K562 (cell line): Measurements from ENCODE around the gene ALKBH4. TPM values are rescaled to one million over a fixed set of nuclear protein-coding genes. Genes with fewer than 3 reads are reported as not detected.
A peak's percentile ranks its signal among the peaks of the same experiment; 100 is the strongest.

ENCODE experiments used
- ATAC-seq: fragments of 200-7000 bp; cut with Tn5 transposase; 3 replicates; pipeline ENCODE4 v1.9.1; 2020; ENCODE audit warnings: moderate library complexity
- BruUV-seq: library from RNA; stranded (reverse); fragments of 400-500 nt; replicated peaks from 2 replicates; lab custom pipeline; 2021; lab: Mats Ljungman, UMichigan
- CTCF ChIA-PET: fragments of 300-600 bp; formaldehyde crosslinking; extraction: SDS; loops from one replicate; lab custom pipeline; 2021; ENCODE audit warnings: low intra/inter-chr PET ratio; lab: Yijun Ruan, JAX
- POLR2A ChIA-PET: fragments of 300-600, 350-650 bp; sonication (Branson Sonifier 250); formaldehyde crosslinking; extraction: SDS; loops from one replicate; lab custom pipeline; 2021; ENCODE audit warnings: antibody characterized with exemption, inconsistent platforms; lab: Yijun Ruan, JAX
- DNase-seq, 4 experiments: peaks; one replicate each; pipeline versions ENCODE4 v3.0.0 to v3.0.0-alpha.2; 2011 to 2018; ENCODE audit warnings: low spot score in 3 of 4, mixed read lengths in 3 of 4; ENCODE audit errors: extremely low read depth in 1 of 4
- FAIRE-seq: peaks from 2 replicates; lab custom pipeline; 2011; peaks lifted over from hg19 to GRCh38; lab: Jason Lieb, UNC
- H2AFZ ChIP-seq: 2 replicates; pipeline ENCODE4 v1.6.0; 2011; ENCODE audit warnings: low read depth, low read length, control low read depth, inconsistent platforms
- H3K27ac ChIP-seq: fragments of 200-600 bp; 3 replicates; pipeline ENCODE4 v1.8.0; 2011; ENCODE audit warnings: low read depth, mild to moderate bottlenecking, control low read depth, inconsistent platforms, low read length, moderate library complexity, mixed read lengths; ENCODE audit errors: extremely low read depth
- H3K27me3 ChIP-seq, 2 experiments: fragments of 300-600 bp in 1 of 2; 2 replicates in 1 of 2; 3 replicates in 1 of 2; pipeline versions ENCODE4 v1.6.0 to v1.8.0; 2011; ENCODE audit warnings: inconsistent platforms in 2 of 2, low read length in 2 of 2, mild to moderate bottlenecking in 1 of 2, mixed read lengths in 1 of 2, moderate library complexity in 1 of 2; ENCODE audit not compliant: control insufficient read depth in 2 of 2, insufficient read depth in 2 of 2
- H3K36me3 ChIP-seq: fragments of 300-600 bp; 3 replicates; pipeline ENCODE4 v1.8.0; 2011; ENCODE audit warnings: mild to moderate bottlenecking, low read length, inconsistent platforms; ENCODE audit not compliant: control insufficient read depth, insufficient read depth
- H3K4me1 ChIP-seq, 2 experiments: fragments of 200-600 bp in 1 of 2; replicated peaks in 1 of 2; 2 replicates in 1 of 2; 3 replicates in 1 of 2; pipeline versions ENCODE4 v1.5.1 to v1.8.0; 2011; ENCODE audit warnings: inconsistent platforms in 2 of 2, low read length in 2 of 2, mild to moderate bottlenecking in 1 of 2, mixed read lengths in 1 of 2, moderate library complexity in 1 of 2; ENCODE audit not compliant: control insufficient read depth in 2 of 2, insufficient read depth in 2 of 2
- H3K4me2 ChIP-seq: 2 replicates; pipeline ENCODE4 v1.6.1; 2011; ENCODE audit warnings: low read length, control low read depth, inconsistent platforms, mixed read lengths; ENCODE audit not compliant: insufficient read depth
- H3K4me3 ChIP-seq: fragments of 200-600 bp; sonication (generic), shearing (Covaris generic); 2 replicates; pipeline ENCODE4 v1.5.1; 2016; ENCODE audit warnings: control low read depth, inconsistent platforms
- H3K79me2 ChIP-seq: fragments of 200-600 bp; 3 replicates; pipeline ENCODE4 v1.8.0; 2011; ENCODE audit warnings: low read length, inconsistent platforms; ENCODE audit not compliant: control insufficient read depth, insufficient read depth
- H3K9ac ChIP-seq, 2 experiments: 2 replicates each; pipeline versions ENCODE4 v1.6.0 to v1.6.1; 2011; ENCODE audit warnings: low read depth in 2 of 2, low read length in 2 of 2, control low read depth in 1 of 2, inconsistent platforms in 1 of 2, mild to moderate bottlenecking in 1 of 2, mixed read lengths in 1 of 2; ENCODE audit not compliant: insufficient read depth in 1 of 2
- H3K9me1 ChIP-seq: one replicate; pipeline ENCODE4 v1.6.0; 2011; ENCODE audit warnings: inconsistent platforms, mild to moderate bottlenecking, low read length, moderate library complexity; ENCODE audit not compliant: control insufficient read depth, insufficient read depth
- H3K9me3 ChIP-seq: replicated peaks from 2 replicates; pipeline ENCODE4 v1.5.1; 2011; ENCODE audit warnings: low read depth, low read length, inconsistent platforms; ENCODE audit not compliant: control insufficient read depth, insufficient read depth
- H4K20me1 ChIP-seq: replicated peaks from 2 replicates; pipeline ENCODE4 v1.6.1; 2011; ENCODE audit warnings: low read length, inconsistent platforms, mixed read lengths; ENCODE audit not compliant: control insufficient read depth, insufficient read depth
- ERF ChIP-seq: fragments of 450-650 bp; formaldehyde crosslinking; IDR thresholded peaks from 2 replicates; pipeline ENCODE4 v1.4.0; 2020; ENCODE audit warnings: mild to moderate bottlenecking, mixed read lengths
- HMGN3 ChIP-seq: IDR thresholded peaks from 2 replicates; pipeline ENCODE4 v1.6.1; 2011; ENCODE audit warnings: borderline replicate concordance, low read depth, mild to moderate bottlenecking, mixed read lengths, low read length; ENCODE audit not compliant: insufficient read length; ENCODE audit errors: extremely low read depth
- RBFOX2 ChIP-seq: fragments of 200-400 bp; formaldehyde crosslinking; IDR thresholded peaks from 2 replicates; pipeline ENCODE4 v1.6.1; 2017; ENCODE audit warnings: low read depth, mild to moderate bottlenecking, low read length, moderate library complexity
- SMAD1 ChIP-seq: fragments of 150-350 bp; IDR thresholded peaks from 2 replicates; pipeline ENCODE4 v1.6.1; 2014; ENCODE audit warnings: low read length, low read depth; ENCODE audit not compliant: partially characterized antibody
- WGBS: fragments of 100-300 bp; shearing (Covaris generic); methylation state at CpG from one replicate; pipeline ENCODE4 v1.1.6; 2016; ENCODE audit warnings: low coverage, mixed read lengths; ENCODE audit not compliant: insufficient coverage; ENCODE audit errors: missing lambda C conversion rate; 5-methylcytosine and 5-hydroxymethylcytosine counted together
- in situ Hi-C: fragments of 300-500 bp; cut with MboI; formaldehyde crosslinking; loops from 4 replicates; pipeline ENCODE4 v1.15.0; 2018; ENCODE audit warnings: inconsistent platforms, mixed read lengths
- intact Hi-C: fragments of 100-400 bp; cut with micrococcal nuclease; formaldehyde crosslinking; loops from 2 replicates; pipeline ENCODE4 v1.14.2; 2022
- polyA plus RNA-seq, 8 experiments: library from polyadenylated mRNA; depleted of rRNA in 4 of 8; stranded (reverse) in 5 of 8; unstranded in 3 of 8; fragments of >200 nt; fragmentation: Nextera tagmentation in 2 of 8; fragmentation: Illumina TruSeq in 1 of 8; extraction: Ambion mirVana in 2 of 8; extraction: Trizol in 1 of 8; gene quantifications; 2 replicates each; pipeline versions ENCODE4 v1.2.1 to v1.2.3, GENCODE V29; 2011 to 2014; ENCODE audit warnings: inconsistent platforms in 1 of 8, missing spikeins in 1 of 8
- total RNA-seq, 7 experiments: library from RNA; depleted of rRNA in 6 of 7; stranded (reverse); fragments of >200 nt in 6 of 7; fragmentation: Illumina TruSeq in 2 of 7; extraction: Trizol in 2 of 7; gene quantifications; 2 replicates each; pipeline versions ENCODE4 v1.2.1 to v1.2.3, GENCODE V29; 2011 to 2021; ENCODE audit warnings: low replicate concordance in 1 of 7
- TF ChIP-seq, protein P1 (sequence below): sonication (generic); formaldehyde crosslinking; IDR thresholded peaks from 2 replicates; pipeline ENCODE4 v1.8.1; 2023; ENCODE audit warnings: mild to moderate bottlenecking, missing genetic modification reagents

Gene ALKBH4
- total and polyA plus RNA-seq, 9 of the 15 experiments (the other 6 are each of a cell fraction or from before 2014, with no cell fraction given), result 4.6 to 21.4 (median 11.8) TPM

DNA sequence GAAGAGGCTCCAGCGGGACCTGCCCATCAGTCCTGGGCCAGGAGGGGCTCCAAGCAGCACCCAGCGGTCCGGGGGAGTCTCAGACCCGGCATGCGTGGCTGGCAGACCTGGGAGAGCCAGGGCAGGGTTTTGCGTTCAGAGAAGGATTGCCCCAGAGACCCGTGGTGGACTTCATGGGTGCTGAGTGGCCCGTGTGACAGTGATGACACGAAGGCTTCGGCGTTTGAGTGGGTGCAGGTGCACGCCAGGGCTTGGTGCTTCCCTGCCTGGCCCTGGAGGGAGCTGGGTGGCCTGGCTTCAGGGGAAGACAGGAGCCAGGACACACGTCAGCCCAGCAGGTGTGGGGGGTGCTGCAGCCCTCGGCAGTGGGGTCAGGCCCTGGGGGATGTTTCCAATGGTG lies 17.4 kb downstream of the ALKBH4 start (continued):
- TF ChIP-seq SMAD1, result no peak

DNA sequence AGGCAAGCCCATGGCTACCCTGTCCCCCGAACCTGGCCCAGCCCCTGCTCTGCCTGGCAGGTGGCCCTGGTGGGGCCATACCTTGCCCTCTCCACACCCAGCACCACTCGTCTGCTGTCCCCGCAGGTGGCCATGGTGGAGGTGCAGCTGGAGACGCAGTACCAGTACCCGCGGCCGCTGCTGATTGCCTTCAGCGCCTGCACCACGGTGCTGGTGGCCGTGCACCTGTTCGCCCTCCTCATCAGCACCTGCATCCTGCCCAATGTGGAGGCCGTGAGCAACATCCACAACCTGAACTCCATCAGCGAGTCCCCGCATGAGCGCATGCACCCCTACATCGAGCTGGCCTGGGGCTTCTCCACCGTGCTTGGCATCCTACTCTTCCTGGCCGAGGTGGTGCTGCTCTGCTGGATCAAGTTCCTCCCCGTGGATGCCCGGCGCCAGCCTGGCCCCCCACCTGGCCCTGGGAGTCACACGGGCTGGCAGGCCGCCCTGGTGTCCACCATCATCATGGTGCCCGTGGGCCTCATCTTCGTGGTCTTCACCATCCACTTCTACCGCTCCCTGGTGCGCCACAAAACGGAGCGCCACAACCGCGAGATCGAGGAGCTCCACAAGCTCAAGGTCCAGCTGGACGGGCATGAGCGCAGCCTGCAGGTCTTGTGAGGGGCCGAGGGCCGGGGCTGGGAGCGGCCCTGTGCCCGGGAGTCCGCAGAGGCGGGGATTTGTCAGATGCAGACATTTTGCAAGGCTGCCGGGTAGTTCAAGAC lies 18.1 kb downstream of the ALKBH4 start:
- no peak for FAIRE-seq
- CTCF ChIA-PET, result no interaction called here
- BruUV-seq, result no TSS peak

More for the DNA sequence above, 18.1 kb downstream of the ALKBH4 start:
- Histone ChIP-seq H2AFZ (no peak overlapping the region), H3K27me3 (no peaks in the 10 kb centered on the region), H4K20me1 (no peaks in the 10 kb centered on the region; the same call in 1 of the 2 replicates), H3K79me2 (no peaks in the 10 kb centered on the region), H3K36me3 (peaks cover 24% of the 10 kb centered on the region; the same call in 2 of the 3 replicates), H3K4me3 (no peak overlapping the region), H3K9me3 (no peaks in the 10 kb centered on the region), H3K27ac (no peak overlapping the region), H3K4me1 (peaks cover 25 to 64% of the 10 kb centered on the region in 2 experiments), H3K4me2 (no peak overlapping the region), H3K9me1 (peaks cover 3% of the 10 kb centered on the region), H3K9ac (no peak overlapping the region; a peak in 1 of 4 replicates)
- ATAC-seq, result no peak
- 92% methylated on average over 40 of the region's 41 CpGs for WGBS
- intact Hi-C loops, result no loop called here
- POLR2A ChIA-PET, result interaction anchor here (1.5 kb wide), 1 partner anchor 10 kb away, joined by 3 read pairs; no protein-coding TSS in a partner anchor
- DNase-seq, result no peak
- peak; percentile 22 for TF ChIP-seq HMGN3
- TF ChIP-seq RBFOX2, result peak; percentile 21; the same call in 1 of the 2 replicates
- no peak for TF ChIP-seq ERF (CRISPR knock-in tag)
- TF ChIP-seq, protein P1, sequence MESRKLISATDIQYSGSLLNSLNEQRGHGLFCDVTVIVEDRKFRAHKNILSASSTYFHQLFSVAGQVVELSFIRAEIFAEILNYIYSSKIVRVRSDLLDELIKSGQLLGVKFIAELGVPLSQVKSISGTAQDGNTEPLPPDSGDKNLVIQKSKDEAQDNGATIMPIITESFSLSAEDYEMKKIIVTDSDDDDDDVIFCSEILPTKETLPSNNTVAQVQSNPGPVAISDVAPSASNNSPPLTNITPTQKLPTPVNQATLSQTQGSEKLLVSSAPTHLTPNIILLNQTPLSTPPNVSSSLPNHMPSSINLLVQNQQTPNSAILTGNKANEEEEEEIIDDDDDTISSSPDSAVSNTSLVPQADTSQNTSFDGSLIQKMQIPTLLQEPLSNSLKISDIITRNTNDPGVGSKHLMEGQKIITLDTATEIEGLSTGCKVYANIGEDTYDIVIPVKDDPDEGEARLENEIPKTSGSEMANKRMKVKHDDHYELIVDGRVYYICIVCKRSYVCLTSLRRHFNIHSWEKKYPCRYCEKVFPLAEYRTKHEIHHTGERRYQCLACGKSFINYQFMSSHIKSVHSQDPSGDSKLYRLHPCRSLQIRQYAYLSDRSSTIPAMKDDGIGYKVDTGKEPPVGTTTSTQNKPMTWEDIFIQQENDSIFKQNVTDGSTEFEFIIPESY (CRISPR knock-in tag), result peak; percentile 83
- in situ Hi-C loops, result no loop called here
